HG03342 (cell line): ENCODE data around the gene CCDC174.

Experiments used
- ATAC-seq: cut with Tn5 transposase; IDR thresholded peaks from one replicate; pipeline ENCODE4 v1.9.1; 2021; ENCODE audit warnings: mild to moderate bottlenecking, moderate library complexity; ENCODE audit not compliant: unreplicated experiment

Gene CCDC174

DNA sequence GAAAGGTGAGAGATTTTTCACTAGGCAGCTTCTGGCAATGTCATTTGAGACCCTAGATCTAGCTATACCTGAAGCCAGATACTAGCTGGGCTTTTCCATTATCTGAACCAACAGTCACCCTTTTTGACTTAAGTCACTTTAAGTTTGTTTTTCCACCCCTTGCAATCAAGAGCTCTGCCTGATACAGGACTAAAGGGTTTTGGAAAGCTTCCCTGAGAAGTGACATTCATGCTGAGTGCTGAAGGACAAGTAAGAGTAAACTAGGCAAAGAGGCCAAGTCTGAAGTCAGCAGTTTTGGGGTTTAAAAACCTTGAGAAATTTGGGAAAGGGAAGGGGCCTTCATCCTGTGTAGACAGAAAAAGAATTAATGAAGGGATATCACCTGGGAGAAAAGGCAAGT, 27.1 kb upstream of the CCDC174 start:
- ATAC-seq = no peak

DNA sequence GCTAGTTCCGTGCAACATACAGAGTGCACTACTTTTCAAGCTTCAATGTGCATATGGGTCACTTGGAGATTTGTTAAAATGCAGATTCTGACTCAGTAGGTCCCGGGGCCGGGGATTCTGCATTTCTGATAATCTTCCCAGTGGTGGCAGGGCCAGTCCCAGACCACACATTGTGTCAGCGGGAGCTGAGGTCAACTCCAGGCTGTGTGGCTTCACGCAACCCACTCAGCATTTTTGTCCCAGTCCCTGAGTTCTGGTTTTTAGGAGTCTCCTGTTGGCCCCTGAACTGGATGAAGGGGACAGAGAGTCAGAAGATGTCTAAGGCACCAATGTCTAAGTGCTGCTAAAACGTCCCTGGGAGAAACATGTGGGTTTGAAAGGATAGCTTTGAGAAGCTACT, 26.1 kb upstream of the CCDC174 start:
- ATAC-seq = no peak

- no peak for ATAC-seq
Measured at GRCh38 chr3:14627815-14628214, 23.7 kb upstream of the CCDC174 start.

- no peak for ATAC-seq
Measured at GRCh38 chr3:14628406-14628805, 23.2 kb upstream of the CCDC174 start.

DNA sequence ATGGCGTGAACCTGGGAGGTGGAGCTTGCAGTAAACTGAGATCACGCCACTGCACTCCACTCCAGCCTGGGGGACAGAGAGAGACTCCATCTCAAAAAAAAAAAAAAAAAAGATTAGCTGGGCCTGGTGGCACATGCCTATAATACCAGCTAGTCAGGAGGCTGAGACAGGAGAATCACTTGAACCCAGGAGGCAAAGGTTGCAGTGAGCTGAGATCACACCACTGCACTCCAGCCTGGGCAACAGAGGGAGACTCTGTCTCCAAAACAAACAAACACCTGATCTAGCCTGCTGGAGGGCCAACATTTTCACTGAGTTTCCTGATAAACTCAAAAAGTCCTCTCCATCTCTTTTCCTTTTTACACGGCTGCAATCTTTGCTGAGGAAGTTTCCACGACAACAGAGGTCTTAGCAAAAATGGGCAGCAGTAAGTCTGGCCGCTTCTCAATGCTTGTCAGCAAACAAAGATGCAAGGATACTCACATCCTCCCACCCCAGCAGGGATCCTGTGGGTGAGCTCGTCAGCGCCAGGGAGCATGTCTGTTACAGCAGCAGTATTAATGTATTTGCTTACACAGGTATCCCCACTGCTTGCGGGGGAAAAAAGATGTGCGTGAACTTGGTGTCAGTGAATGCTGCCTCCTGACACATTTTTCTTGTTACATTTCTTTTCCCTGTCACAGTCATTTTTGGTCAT, 21.0 kb upstream of the CCDC174 start:
- ATAC-seq = no peak

- ATAC-seq = no peak
Measured at GRCh38 chr3:14631101-14631497, 20.5 kb upstream of the CCDC174 start.

GRCh38 chr3:14631687-14632441, 19.7 kb upstream of the CCDC174 start:
- ATAC-seq = no peak

DNA sequence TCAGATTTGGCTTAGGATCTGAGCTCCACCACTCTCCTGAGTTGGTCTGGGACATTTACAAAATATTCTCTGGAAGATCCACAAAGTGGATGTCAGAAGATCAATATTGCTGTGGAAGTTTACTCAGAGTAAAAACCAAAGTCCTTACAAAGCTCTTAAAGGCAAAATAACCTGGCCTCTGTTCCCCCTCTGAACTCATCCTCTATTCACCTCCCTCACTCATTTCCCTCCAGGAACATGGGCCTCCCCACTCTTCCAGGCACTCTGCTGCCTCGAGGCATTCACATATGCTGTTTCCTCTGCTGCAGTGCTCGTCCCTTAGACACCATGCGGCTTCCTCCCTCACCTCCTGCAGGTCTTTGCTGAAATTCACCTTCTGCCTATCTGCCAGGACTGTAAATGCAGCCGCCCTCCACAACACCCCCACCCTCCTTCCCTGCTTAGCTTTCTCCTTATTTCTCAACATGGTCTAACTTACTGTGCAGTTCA, 19.1 kb upstream of the CCDC174 start:
- ATAC-seq = no peak

GRCh38 chr3:14633417-14633816, 18.1 kb upstream of the CCDC174 start:
- no peak for ATAC-seq

DNA sequence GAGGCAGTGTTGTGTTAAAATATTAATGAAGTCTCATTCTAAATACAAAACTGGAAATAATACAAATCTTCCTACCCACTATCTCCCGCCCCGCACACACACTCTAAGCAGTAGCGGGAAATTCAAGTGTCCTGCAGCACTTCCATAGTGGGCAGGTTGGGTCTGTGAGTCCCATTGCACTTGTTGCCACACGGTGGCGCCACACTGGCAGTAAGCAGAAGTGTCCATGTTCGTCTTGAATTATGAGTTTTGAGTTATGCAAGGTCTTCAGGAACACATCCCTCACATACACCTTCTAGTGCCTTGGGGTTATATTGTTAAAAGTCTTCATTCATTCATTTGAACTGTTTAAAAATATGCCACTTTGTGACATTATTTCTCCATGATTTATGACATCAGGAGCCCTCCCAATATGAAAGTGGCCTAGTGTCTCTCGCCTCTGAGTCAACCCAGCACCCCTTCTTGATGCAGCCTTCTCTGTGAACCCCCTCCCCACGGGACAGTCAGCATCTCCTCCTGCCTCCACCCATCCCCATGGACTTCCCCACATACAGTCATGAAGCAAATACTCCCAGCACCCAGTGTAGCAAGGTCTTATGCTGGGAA, 17.6 kb upstream of the CCDC174 start:
- no peak for ATAC-seq

GRCh38 chr3:14634763-14635400, 16.7 kb upstream of the CCDC174 start:
- ATAC-seq = no peak

DNA sequence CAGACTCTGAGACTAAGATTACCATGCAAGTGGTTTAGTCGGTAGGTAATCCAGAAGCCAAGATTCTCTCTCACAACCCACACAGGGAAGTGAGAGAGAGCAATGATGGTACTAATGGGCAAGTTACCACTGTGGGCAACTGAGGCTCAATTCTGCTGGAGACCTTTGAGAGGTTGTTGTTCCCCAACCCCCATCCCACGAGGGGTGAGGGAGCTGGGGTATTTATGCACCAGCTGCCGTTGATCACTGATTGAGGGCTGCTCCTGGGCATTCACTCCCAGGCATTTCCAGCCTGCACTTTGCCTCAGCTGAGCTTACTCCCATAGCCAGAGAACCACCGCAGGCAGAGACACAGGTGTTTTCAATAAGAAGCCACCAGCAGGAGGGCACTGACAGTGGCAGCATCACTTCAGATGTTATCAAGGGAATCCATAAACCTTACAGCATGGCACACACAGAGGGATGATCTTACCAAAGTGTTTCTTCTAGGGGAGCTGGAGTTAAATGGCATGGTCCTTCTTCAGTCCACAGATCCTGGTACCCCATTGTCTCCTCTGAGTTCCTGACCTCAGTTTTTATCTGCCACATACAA, 15.0 kb upstream of the CCDC174 start:
- ATAC-seq = no peak

GRCh38 chr3:14640157-14640562, 11.4 kb upstream of the CCDC174 start:
- no peak for ATAC-seq

DNA sequence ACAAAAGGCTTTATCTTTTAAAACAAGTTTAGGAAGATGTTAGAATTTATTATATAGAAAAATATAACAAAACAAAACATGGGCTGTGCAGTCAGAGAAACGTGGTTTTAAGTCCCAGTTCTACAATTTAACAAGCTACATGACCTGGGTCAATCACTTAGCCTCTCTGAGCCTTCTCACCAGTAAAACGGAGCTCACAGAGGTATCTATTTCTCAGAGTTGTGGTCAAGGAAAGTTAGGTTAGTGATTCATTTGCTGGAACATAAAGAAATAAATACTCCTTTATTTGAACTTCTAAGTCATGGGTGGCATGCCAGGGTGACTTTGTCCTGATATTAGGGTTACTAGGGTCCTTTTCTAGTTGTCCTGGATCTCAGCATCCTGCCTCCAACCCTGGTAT, 10.8 kb upstream of the CCDC174 start:
- no peak for ATAC-seq

DNA sequence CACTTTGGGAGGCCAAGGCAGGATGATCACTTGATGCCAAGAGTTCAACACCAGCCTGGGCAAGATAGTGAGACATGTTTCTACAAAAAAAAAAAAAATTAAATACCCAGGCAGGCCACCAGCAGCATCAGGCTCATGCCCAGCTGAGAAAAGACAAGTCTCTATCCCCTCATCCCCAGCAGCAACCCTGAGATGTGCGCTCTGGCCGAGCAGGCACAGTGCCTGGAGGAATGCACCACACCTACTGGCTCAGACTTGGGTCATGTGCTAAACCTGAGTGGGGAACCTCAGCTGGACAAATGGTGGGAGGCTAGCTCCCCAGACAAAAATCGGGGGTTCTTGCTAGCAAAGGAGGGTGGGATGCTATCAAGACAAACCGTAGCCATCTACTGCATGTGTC, 10.2 kb upstream of the CCDC174 start:
- ATAC-seq = no peak

- no peak for ATAC-seq
Measured at GRCh38 chr3:14645453-14645852, 6.1 kb upstream of the CCDC174 start.

GRCh38 chr3:14646131-14646573, 5.4 kb upstream of the CCDC174 start:
- ATAC-seq = no peak

DNA sequence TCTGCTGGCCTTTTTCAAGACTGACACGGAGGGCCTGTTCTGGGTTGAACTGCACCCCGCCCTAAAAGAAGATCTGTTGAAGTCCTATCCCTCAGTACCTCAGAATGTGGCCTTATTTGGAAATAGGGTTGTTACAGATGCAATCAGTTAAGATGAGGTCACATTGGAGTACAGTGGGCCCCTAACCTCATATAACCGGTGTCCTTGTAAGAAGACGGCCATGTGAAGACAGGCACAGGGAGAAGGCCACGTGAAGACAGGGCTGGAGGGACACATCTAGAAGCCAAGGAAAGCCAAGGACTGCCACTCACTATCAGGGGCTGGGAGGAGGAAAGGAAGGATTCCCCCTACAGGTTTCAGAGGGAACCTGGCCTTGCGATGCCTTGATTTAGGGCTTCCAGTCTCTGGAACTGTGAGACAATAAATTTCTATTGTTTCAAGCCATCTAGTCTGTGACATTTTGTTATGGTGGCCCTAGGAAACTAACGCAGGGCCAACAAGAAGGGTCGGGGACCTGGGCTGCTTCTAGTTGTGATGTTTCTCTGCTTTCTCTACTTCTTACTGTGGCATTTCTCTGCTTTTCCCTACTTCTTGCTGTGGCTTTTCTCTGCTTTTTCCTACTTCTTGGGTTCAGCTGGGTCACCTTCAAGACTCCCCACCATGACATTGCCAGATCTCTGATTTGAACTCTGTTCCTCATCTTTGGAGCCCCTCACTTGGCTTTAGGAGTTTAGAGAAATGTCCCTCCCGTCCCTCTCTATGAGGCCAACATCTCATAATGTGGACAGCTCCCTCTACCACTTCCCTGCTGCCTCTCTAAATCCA, 4.8 kb upstream of the CCDC174 start:
- ATAC-seq = no peak

GRCh38 chr3:14647976-14648955, 3.3 kb upstream of the CCDC174 start:
- ATAC-seq = no peak
